Measurements from ENCODE around the gene BRWD1.

Gene BRWD1

DNA sequence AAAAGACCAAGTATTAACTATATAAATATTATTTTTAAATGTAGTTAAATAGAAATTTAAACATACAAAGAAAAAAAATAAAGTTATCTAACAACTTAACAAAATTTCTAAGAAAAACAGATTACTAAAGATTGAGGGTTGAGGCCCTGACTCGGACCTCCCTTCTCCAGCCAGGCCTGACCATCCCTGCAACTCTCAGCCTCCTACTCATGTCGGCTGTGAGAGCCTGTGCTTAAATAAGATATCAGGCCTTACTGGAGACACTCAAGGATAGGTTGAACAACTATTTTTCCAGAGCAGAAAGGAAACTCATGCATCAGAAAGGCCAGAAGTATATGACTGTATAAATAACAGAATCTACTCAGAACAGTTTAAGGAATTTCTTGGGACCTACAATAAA is 97.1 kb downstream of the BRWD1 start:
- Mint-ChIP-seq H3K27me3 (no peaks in the 10 kb centered on the region), H3K27ac (no peak overlapping the region), H3K4me1 (ENCODE audit: low read depth) (peaks cover 10% of the 10 kb centered on the region), H3K9me3 (no peaks in the 10 kb centered on the region), H3K4me3 (no peak overlapping the region), H3K36me3 (ENCODE audit: low read depth) (peaks cover 60% of the 10 kb centered on the region)

- Mint-ChIP-seq H3K27me3 (no peaks in the 10 kb centered on the region), H3K4me1 (ENCODE audit: low read depth) (peaks cover 18% of the 10 kb centered on the region), H3K36me3 (ENCODE audit: low read depth) (peaks cover 65% of the 10 kb centered on the region)
These were observed 98.4 kb downstream of the BRWD1 start for GRCh38 chr21:39215078-39215477.

DNA sequence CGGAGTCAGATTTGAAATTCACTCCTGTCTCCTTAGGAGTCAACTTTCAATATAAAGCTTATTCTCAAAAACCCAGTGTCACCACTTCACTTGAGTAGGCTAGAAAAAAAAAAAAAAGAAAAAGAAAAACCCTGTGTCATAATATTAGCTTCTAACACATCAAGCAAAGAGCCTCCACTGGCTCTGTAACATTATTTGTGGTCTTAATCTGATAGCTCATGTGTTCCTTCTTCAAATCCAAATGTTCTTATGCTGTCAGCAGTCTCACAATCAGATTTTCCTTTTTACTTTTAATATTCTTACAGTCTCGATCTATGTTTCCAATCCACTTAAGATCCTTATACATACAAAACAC is 104.1 kb downstream of the BRWD1 start:
- Mint-ChIP-seq H3K9me3 (no peaks in the 10 kb centered on the region), H3K27ac (peak overlapping the region; percentile 82), H3K4me3 (no peak overlapping the region), H3K4me1 (ENCODE audit: low read depth) (peaks cover 27% of the 10 kb centered on the region), H3K27me3 (no peaks in the 10 kb centered on the region), H3K36me3 (ENCODE audit: low read depth) (peaks cover 64% of the 10 kb centered on the region)

More at GRCh38 chr21:39215078-39215477, 98.4 kb downstream of the BRWD1 start:
- no peak overlapping the region for H3K4me3 Mint-ChIP-seq
- H3K27ac Mint-ChIP-seq: no peak overlapping the region
- no peaks in the 10 kb centered on the region for H3K9me3 Mint-ChIP-seq

- H3K36me3 Mint-ChIP-seq (ENCODE audit: low read depth): peaks cover 59% of the 10 kb centered on the region
- no peaks in the 10 kb centered on the region for H3K9me3 Mint-ChIP-seq
- H3K27ac Mint-ChIP-seq: peak overlapping the region; percentile 72
- no peak overlapping the region for H3K4me3 Mint-ChIP-seq
- peaks cover 27% of the 10 kb centered on the region for H3K4me1 Mint-ChIP-seq (ENCODE audit: low read depth)
- no peaks in the 10 kb centered on the region for H3K27me3 Mint-ChIP-seq
These were observed 104.7 kb downstream of the BRWD1 start for GRCh38 chr21:39208624-39209333.

DNA sequence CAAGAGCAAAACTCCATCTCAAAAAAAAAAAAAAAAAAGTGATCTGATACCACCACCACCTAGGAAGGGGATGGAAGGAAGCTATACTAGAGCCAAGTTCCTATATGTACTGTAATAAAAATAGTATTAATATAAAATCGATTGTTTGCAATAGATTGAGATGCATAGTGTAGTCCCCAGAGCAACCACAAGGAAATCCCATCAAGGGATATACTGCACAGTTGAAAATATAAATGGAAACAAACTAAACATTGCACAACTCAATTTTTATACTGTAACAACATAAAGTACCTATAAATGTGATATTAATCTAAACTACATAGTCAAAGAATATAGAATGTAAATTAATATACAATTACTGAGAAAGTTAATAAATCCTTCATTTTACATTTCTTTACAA is 109.3 kb downstream of the BRWD1 start:
- H3K27ac Mint-ChIP-seq: no peak overlapping the region
- no peaks in the 10 kb centered on the region for H3K9me3 Mint-ChIP-seq
- H3K4me3 Mint-ChIP-seq: no peak overlapping the region
- H3K27me3 Mint-ChIP-seq: no peaks in the 10 kb centered on the region
- peaks cover 6% of the 10 kb centered on the region for H3K4me1 Mint-ChIP-seq (ENCODE audit: low read depth)
- peaks cover 53% of the 10 kb centered on the region for H3K36me3 Mint-ChIP-seq (ENCODE audit: low read depth)

DNA sequence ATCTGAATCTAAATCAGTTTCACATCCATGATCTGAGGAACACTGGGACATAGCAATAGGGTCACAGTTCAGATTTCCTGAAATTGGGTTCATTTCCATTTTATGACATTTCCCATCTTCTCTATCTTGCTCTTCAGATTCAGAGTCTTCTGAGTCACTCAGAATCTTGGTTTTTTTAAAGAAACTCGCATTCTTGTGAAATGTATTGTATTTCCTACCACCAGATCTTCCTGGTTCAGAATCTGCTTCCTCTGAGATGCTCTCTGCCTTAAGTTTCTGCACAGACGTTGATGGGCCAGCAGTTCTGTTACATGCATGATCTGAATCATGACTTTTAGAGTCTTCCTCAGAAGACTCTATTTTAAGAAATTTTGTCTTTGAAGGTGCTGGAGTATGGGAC is 114.6 kb downstream of the BRWD1 start:
- H3K9me3 Mint-ChIP-seq: no peaks in the 10 kb centered on the region
- no peaks in the 10 kb centered on the region for H3K27me3 Mint-ChIP-seq
- H3K4me1 Mint-ChIP-seq (ENCODE audit: low read depth): peaks cover 15% of the 10 kb centered on the region
- H3K4me3 Mint-ChIP-seq: no peak overlapping the region
- H3K27ac Mint-ChIP-seq: peak overlapping the region; percentile 53
- H3K36me3 Mint-ChIP-seq (ENCODE audit: low read depth): peaks cover 77% of the 10 kb centered on the region

GRCh38 chr21:39197448-39198233 is 115.8 kb downstream of the BRWD1 start:
- H3K36me3 Mint-ChIP-seq (ENCODE audit: low read depth): peaks cover 72% of the 10 kb centered on the region
- H3K27me3 Mint-ChIP-seq: no peaks in the 10 kb centered on the region
- peaks cover 15% of the 10 kb centered on the region for H3K4me1 Mint-ChIP-seq (ENCODE audit: low read depth)
- no peak overlapping the region for H3K4me3 Mint-ChIP-seq
- H3K27ac Mint-ChIP-seq: no peak overlapping the region
- H3K9me3 Mint-ChIP-seq: no peaks in the 10 kb centered on the region

DNA sequence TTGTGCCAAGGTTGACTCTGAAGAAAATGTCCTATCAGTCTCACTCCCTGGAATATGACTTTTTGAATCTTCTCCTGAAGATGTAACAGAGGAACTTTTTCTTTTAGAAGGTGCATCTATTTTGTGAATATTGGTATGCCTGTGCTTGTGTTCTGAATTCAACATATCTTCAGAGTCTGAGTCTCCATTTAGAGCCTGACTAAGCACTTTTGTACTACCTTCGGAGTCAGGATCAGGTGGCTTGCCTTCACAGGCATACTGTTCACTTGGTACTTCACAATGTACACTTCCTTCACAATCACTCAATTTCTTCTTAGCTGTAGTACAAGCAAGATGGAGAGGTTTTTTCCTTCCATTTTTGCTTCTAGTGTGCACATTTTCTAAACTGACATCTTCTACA is 116.6 kb downstream of the BRWD1 start:
- Mint-ChIP-seq H3K4me3 (no peak overlapping the region), H3K27me3 (no peaks in the 10 kb centered on the region), H3K27ac (peak overlapping the region; percentile 38), H3K36me3 (ENCODE audit: low read depth) (peaks cover 67% of the 10 kb centered on the region), H3K4me1 (ENCODE audit: low read depth) (peaks cover 15% of the 10 kb centered on the region), H3K9me3 (no peaks in the 10 kb centered on the region)

DNA sequence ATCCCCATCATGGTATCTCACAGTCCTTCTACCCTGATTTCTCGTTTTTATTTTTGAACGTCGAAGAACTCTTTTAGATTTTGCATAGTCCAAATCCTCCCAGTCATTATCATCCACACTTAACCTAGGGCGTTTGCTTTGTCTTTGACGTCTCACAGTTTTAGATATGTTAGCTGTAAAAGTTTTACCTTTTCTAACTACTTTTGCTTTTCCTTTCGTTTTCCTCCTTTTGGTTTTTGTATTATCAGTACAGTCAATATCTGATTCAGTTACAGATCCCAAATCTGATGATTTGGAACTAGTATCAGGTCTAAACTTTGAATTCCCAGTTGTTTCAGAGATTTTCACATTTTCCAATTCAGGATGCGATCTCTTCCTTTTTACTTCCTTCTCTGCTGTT is 117.1 kb downstream of the BRWD1 start:
- H3K27me3 Mint-ChIP-seq: no peaks in the 10 kb centered on the region
- peak overlapping the region; percentile 38 for H3K27ac Mint-ChIP-seq
- no peak overlapping the region for H3K4me3 Mint-ChIP-seq
- peaks cover 62% of the 10 kb centered on the region for H3K36me3 Mint-ChIP-seq (ENCODE audit: low read depth)
- H3K9me3 Mint-ChIP-seq: no peaks in the 10 kb centered on the region
- H3K4me1 Mint-ChIP-seq (ENCODE audit: low read depth): peaks cover 16% of the 10 kb centered on the region

GRCh38 chr21:39193380-39193779 is 120.1 kb downstream of the BRWD1 start:
- Mint-ChIP-seq H3K4me1 (ENCODE audit: low read depth) (peaks cover 46% of the 10 kb centered on the region), H3K27ac (no peak overlapping the region), H3K9me3 (no peaks in the 10 kb centered on the region), H3K36me3 (ENCODE audit: low read depth) (peaks cover 39% of the 10 kb centered on the region), H3K4me3 (no peak overlapping the region), H3K27me3 (no peaks in the 10 kb centered on the region)

GRCh38 chr21:39189857-39190604 is 123.4 kb downstream of the BRWD1 start:
- Mint-ChIP-seq H3K27me3 (no peaks in the 10 kb centered on the region), H3K9me3 (no peaks in the 10 kb centered on the region), H3K4me3 (peak overlapping the region; percentile 21), H3K4me1 (ENCODE audit: low read depth) (peaks cover 57% of the 10 kb centered on the region), H3K36me3 (ENCODE audit: low read depth) (peaks cover 10% of the 10 kb centered on the region), H3K27ac (peak overlapping the region; percentile 57)

- H3K27me3 Mint-ChIP-seq: no peaks in the 10 kb centered on the region
- H3K27ac Mint-ChIP-seq: peak overlapping the region; percentile 42
- no peaks in the 10 kb centered on the region for H3K9me3 Mint-ChIP-seq
- peaks cover 69% of the 10 kb centered on the region for H3K4me1 Mint-ChIP-seq (ENCODE audit: low read depth)
- H3K36me3 Mint-ChIP-seq (ENCODE audit: low read depth): no peaks in the 10 kb centered on the region
- no peak overlapping the region for H3K4me3 Mint-ChIP-seq
These were observed 124.8 kb downstream of the BRWD1 start for GRCh38 chr21:39188521-39189139.

DNA sequence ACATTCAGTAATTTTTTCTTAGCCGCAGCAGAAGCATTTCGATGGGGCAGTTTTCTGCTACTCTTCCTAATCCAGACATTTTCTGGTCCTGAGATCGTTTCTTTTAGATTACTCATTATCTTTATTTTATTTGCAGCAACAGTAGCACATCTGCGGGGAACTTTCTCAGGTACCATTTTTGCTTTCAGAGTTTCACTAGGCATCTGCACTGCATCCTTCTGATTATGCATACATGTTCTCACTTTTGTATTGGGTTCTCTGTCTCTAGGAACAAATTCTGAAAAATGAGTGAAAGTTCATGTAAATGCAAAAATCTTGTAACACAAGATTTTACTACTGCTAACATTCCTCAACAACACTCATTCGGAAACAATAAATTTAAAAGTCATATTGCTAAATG is 126.3 kb downstream of the BRWD1 start:
- Mint-ChIP-seq H3K36me3 (ENCODE audit: low read depth) (no peaks in the 10 kb centered on the region), H3K4me1 (ENCODE audit: low read depth) (peaks cover 70% of the 10 kb centered on the region), H3K9me3 (no peaks in the 10 kb centered on the region), H3K27me3 (no peaks in the 10 kb centered on the region), H3K27ac (peak overlapping the region; percentile 26), H3K4me3 (no peak overlapping the region)

GRCh38 chr21:39186676-39187075 is 126.8 kb downstream of the BRWD1 start:
- H3K27me3 Mint-ChIP-seq: no peaks in the 10 kb centered on the region
- peaks cover 2% of the 10 kb centered on the region for H3K36me3 Mint-ChIP-seq (ENCODE audit: low read depth)
- peaks cover 75% of the 10 kb centered on the region for H3K4me1 Mint-ChIP-seq (ENCODE audit: low read depth)
- no peak overlapping the region for H3K4me3 Mint-ChIP-seq
- no peaks in the 10 kb centered on the region for H3K9me3 Mint-ChIP-seq
- H3K27ac Mint-ChIP-seq: peak overlapping the region; percentile 26

DNA sequence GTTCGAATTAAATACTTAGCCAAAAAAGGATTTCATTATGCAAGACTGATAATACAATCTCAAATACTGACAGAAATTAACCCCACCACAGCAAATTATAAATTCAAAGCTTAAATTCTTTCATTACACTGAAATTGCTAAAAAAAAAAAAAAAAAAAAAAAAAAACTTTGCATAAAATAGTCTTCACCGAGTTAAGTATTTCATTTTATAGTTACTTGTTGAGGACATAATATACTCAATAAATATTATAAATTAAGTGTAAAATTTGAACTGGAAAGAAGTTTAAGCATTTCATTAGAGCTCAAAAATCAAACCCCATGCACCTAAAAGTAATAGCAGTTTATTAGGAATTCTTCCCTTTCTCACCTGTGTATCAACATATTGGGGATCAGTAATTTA is 128.3 kb downstream of the BRWD1 start:
- Mint-ChIP-seq H3K27me3 (no peaks in the 10 kb centered on the region), H3K4me3 (no peak overlapping the region), H3K36me3 (ENCODE audit: low read depth) (peaks cover 11% of the 10 kb centered on the region), H3K4me1 (ENCODE audit: low read depth) (peaks cover 75% of the 10 kb centered on the region), H3K27ac (no peak overlapping the region), H3K9me3 (no peaks in the 10 kb centered on the region)
